PFSK-1 (cell line): ENCODE results near the gene EGLN1.

Source experiments
- FOXP2 ChIP-seq: optimal IDR thresholded peaks from 2 replicates; pipeline ENCODE3; 2011; ENCODE audit warnings: borderline replicate concordance, control low read depth, inconsistent platforms; ENCODE audit not compliant: insufficient read depth; ENCODE audit errors: extremely low read length, extremely low read depth
- POLR2AphosphoS5 ChIP-seq: IDR thresholded peaks from 2 replicates; pipeline ENCODE4 v1.6.1; 2012; ENCODE audit warnings: low read depth, mild to moderate bottlenecking, control low read depth, low read length, moderate library complexity
- SIN3A ChIP-seq: IDR thresholded peaks from 2 replicates; pipeline ENCODE4 v1.6.1; 2012; ENCODE audit warnings: mild to moderate bottlenecking, low read length, moderate library complexity, borderline replicate concordance; ENCODE audit not compliant: insufficient read depth
- TAF1 ChIP-seq: IDR thresholded peaks from 2 replicates; pipeline ENCODE4 v1.6.1; 2012; ENCODE audit warnings: low read length, control low read depth, borderline replicate concordance; ENCODE audit not compliant: insufficient read depth
- TF ChIP-seq, protein P1 (sequence below), 2 experiments: IDR thresholded peaks; 2 replicates each; pipeline versions ENCODE4 v1.6.1 to v1.8.0; 2011 to 2012; ENCODE audit warnings: low read depth in 2 of 2, low read length in 2 of 2, control low read depth in 1 of 2, inconsistent platforms in 1 of 2, mild to moderate bottlenecking in 1 of 2, moderate library complexity in 1 of 2; ENCODE audit not compliant: insufficient read depth in 1 of 2

The EGLN1 gene

DNA sequence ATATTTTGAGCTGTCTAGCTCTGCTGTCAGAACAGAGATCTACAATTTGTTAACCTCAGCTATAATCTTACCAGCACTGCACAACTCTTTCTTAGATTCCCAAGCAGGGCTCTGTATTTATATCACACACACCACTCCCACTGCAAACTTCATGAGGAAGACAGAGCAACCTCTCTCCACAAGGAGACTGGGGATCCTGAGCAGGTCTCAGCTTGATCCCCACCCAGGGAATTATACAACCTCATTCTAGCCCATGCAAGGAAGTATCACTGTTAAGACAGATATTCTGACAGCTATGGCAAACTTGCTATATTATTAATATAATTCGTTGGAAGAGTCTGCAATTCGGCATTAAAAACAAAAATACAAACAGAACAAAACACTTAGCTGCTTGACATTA lies 40.4 kb downstream of the EGLN1 start:
- TF ChIP-seq, protein P1, sequence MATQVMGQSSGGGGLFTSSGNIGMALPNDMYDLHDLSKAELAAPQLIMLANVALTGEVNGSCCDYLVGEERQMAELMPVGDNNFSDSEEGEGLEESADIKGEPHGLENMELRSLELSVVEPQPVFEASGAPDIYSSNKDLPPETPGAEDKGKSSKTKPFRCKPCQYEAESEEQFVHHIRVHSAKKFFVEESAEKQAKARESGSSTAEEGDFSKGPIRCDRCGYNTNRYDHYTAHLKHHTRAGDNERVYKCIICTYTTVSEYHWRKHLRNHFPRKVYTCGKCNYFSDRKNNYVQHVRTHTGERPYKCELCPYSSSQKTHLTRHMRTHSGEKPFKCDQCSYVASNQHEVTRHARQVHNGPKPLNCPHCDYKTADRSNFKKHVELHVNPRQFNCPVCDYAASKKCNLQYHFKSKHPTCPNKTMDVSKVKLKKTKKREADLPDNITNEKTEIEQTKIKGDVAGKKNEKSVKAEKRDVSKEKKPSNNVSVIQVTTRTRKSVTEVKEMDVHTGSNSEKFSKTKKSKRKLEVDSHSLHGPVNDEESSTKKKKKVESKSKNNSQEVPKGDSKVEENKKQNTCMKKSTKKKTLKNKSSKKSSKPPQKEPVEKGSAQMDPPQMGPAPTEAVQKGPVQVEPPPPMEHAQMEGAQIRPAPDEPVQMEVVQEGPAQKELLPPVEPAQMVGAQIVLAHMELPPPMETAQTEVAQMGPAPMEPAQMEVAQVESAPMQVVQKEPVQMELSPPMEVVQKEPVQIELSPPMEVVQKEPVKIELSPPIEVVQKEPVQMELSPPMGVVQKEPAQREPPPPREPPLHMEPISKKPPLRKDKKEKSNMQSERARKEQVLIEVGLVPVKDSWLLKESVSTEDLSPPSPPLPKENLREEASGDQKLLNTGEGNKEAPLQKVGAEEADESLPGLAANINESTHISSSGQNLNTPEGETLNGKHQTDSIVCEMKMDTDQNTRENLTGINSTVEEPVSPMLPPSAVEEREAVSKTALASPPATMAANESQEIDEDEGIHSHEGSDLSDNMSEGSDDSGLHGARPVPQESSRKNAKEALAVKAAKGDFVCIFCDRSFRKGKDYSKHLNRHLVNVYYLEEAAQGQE (IDR thresholded peaks at IDR 0.05; ENCODE audit: insufficient read depth in 1 of 2, low read depth in 2 of 2, low read length in 2 of 2) = no peak
- TF ChIP-seq POLR2AphosphoS5 = no peak
- TF ChIP-seq FOXP2 = no peak
- no peak for TF ChIP-seq TAF1
- no peak for TF ChIP-seq SIN3A

DNA sequence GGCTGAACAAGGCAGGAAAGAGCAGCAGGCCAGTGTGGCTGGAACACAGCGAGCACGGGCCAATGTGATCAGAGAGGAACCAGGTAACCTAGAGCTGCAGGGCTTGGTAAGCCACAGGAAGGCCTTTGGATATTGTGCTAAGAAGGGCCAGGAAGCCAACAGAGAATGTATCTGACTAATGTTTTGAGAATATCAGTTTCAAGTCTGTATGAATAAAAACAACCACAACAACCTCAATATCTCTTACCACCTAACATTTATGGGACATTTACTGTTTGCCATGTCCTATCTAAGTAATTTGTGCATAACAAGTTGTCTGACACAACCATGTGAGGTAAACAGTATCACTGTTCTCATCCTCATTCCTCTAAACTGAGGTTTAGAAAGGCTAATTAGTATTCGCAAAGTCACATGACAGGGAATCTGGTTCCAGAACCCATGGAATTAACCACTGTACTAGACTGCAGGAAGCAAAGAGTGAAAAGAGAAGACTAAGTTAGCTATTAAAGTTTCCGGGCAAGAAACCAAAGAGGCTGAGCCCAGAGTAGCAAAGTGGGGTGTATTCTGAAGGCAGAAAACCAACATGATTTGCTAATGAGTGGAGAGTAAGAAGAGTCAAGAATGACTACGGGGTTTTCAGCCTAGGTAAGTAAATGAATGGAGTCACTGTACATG lies 45.1 kb downstream of the EGLN1 start:
- TF ChIP-seq SIN3A (no peak), POLR2AphosphoS5 (no peak), FOXP2 (no peak), TAF1 (no peak)
- TF ChIP-seq, protein P1 (IDR thresholded peaks at IDR 0.05; ENCODE audit: insufficient read depth in 1 of 2, low read depth in 2 of 2, low read length in 2 of 2) = no peak

DNA sequence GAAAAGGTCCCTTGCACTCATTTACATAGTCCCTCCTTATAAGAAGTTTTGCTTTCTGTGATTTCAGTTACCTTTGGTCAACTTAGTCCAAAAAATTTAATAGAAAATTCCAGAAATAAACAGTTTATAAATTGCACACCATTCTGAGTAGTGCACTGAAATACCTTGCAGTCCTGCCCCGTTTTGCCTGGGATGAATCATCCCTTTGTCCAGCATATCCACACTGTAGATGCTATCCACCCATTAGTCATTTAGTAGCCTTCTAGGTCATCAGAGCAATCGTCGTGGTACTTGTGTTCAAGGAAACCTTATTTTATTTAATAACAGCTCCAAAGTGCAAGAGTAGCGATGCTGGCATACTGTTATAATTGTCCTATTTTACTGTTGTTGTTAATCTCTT lies 46.0 kb downstream of the EGLN1 start:
- TF ChIP-seq POLR2AphosphoS5 = no peak
- no peak for TF ChIP-seq SIN3A
- TF ChIP-seq FOXP2 = no peak
- no peak for TF ChIP-seq TAF1
- TF ChIP-seq, protein P1 (IDR thresholded peaks at IDR 0.05; ENCODE audit: insufficient read depth in 1 of 2, low read depth in 2 of 2, low read length in 2 of 2) = no peak

DNA sequence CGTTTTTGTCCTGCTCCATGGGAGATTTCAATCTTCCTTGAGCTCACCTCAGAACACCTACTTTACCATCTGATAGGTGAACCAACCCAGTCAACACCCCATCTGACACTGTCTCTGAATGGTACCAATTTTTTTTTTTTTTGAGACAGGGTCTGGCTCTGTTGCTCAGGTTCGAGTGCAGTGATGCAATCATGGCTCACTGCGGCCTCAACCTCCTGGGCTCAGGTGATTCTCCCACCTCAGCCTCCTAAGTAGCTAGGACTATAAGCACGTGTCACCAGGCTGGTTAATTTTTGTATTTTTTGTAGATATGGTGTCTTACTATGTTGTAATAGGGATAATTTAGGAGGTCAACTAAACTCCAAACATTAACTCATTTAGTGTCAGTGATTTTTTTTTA lies 47.7 kb downstream of the EGLN1 start:
- TF ChIP-seq SIN3A (no peak), FOXP2 (no peak), POLR2AphosphoS5 (no peak)
- TF ChIP-seq, protein P1 (IDR thresholded peaks at IDR 0.05; ENCODE audit: insufficient read depth in 1 of 2, low read depth in 2 of 2, low read length in 2 of 2) = no peak
